Measurements from ENCODE around the gene IQCC.

IQCC gene

GRCh38 chr1:32200226-32201010, 5.1 kb upstream of the IQCC start, which contains the start of gene CCDC28B:
TSS of gene CCDC28B (plus strand) at chr1:32200595. CDS start at chr1:32201936, 1,341 bp downstream.
- peak; percentile 64 to 67 for DNase-seq
- TF ChIP-seq POLR2A (IDR thresholded peaks at IDR 0.05; ENCODE audit: low read length) = peak; percentile 11
- no peak for TF ChIP-seq GATA1 (IDR thresholded peaks at IDR 0.05; ENCODE audit: low read depth, low read length)

GRCh38 chr1:32201011-32201855, 4.2 kb upstream of the IQCC start:
- TF ChIP-seq GATA1 (IDR thresholded peaks at IDR 0.05; ENCODE audit: low read depth, low read length) (no peak), POLR2A (IDR thresholded peaks at IDR 0.05; ENCODE audit: low read length) (peak; percentile 74)
- peak; percentile 81 to 85 for DNase-seq

- no peak for DNase-seq
- TF ChIP-seq GATA1 (IDR thresholded peaks at IDR 0.05; ENCODE audit: low read depth, low read length) (no peak), POLR2A (IDR thresholded peaks at IDR 0.05; ENCODE audit: low read length) (no peak)
Measured at GRCh38 chr1:32204943-32205361, 519 bp upstream of the IQCC start.

GRCh38 chr1:32208469-32208868, 3.0 kb downstream of the IQCC start:
- TF ChIP-seq POLR2A (IDR thresholded peaks at IDR 0.05; ENCODE audit: low read length) = no peak
- TF ChIP-seq GATA1 (IDR thresholded peaks at IDR 0.05; ENCODE audit: low read depth, low read length) = no peak

GRCh38 chr1:32208891-32209328, 3.4 kb downstream of the IQCC start, which contains the start of gene DCDC2B:
TSS of gene DCDC2B (plus strand) at chr1:32209089. CDS start at chr1:32209094, 5 bp downstream.
- DNase-seq = peak; percentile 78 to 85
- TF ChIP-seq POLR2A (IDR thresholded peaks at IDR 0.05; ENCODE audit: low read length) (peak; percentile 37), GATA1 (IDR thresholded peaks at IDR 0.05; ENCODE audit: low read depth, low read length) (no peak)

More at GRCh38 chr1:32208469-32208868, 3.0 kb downstream of the IQCC start:
- no peak for DNase-seq

GRCh38 chr1:32215629-32216480, 10.4 kb downstream of the IQCC start:
- TF ChIP-seq POLR2A (IDR thresholded peaks at IDR 0.05; ENCODE audit: low read length) (no peak), GATA1 (IDR thresholded peaks at IDR 0.05; ENCODE audit: low read depth, low read length) (no peak)
- peak; percentile 62 to 73 for DNase-seq

- TF ChIP-seq POLR2A (IDR thresholded peaks at IDR 0.05; ENCODE audit: low read length) (no peak), GATA1 (IDR thresholded peaks at IDR 0.05; ENCODE audit: low read depth, low read length) (no peak)
- no peak for DNase-seq
Measured at GRCh38 chr1:32216566-32216965, 11.1 kb downstream of the IQCC start.

- TF ChIP-seq POLR2A (IDR thresholded peaks at IDR 0.05; ENCODE audit: low read length) (no peak), GATA1 (IDR thresholded peaks at IDR 0.05; ENCODE audit: low read depth, low read length) (no peak)
- no peak for DNase-seq
Measured at GRCh38 chr1:32219022-32219421, 13.6 kb downstream of the IQCC start.

GRCh38 chr1:32220746-32221580, 15.5 kb downstream of the IQCC start:
- DNase-seq = no peak
- no peak for TF ChIP-seq GATA1 (IDR thresholded peaks at IDR 0.05; ENCODE audit: low read depth, low read length)
- no peak for TF ChIP-seq POLR2A (IDR thresholded peaks at IDR 0.05; ENCODE audit: low read length)

GRCh38 chr1:32221581-32221979, 16.1 kb downstream of the IQCC start:
- no peak for DNase-seq
- TF ChIP-seq GATA1 (IDR thresholded peaks at IDR 0.05; ENCODE audit: low read depth, low read length) (no peak), POLR2A (IDR thresholded peaks at IDR 0.05; ENCODE audit: low read length) (no peak)

- peak; percentile 93 to 95 for DNase-seq
- TF ChIP-seq POLR2A (IDR thresholded peaks at IDR 0.05; ENCODE audit: low read length) = peak; percentile 90
- TF ChIP-seq GATA1 (IDR thresholded peaks at IDR 0.05; ENCODE audit: low read depth, low read length) = no peak
Measured at GRCh38 chr1:32221980-32222755, 16.7 kb downstream of the IQCC start, which contains the start of the genes EIF3I and TMEM234. TSS of gene EIF3I (plus strand) at chr1:32222407. CDS start at chr1:32222442, 35 bp downstream. TSS of gene TMEM234 (minus strand) at chr1:32222353. CDS start at chr1:32222322, 31 bp downstream.

All from erythroblast (primary cell).